Testis (tissue), 3 donors: ENCODE measurements around the gene PXMP4. TPM values are rescaled to one million over a fixed set of nuclear protein-coding genes. Genes with fewer than 3 reads are reported as not detected.

Experiments
- DNase-seq: peaks from one replicate; pipeline ENCODE4 v3.0.0-alpha.2; 2019
- H3K27ac ChIP-seq, 2 donors: fragments of 200-600 bp; sonication (generic); one replicate each; pipeline ENCODE4 v1.5.1; 2019
- H3K27me3 ChIP-seq: fragments of 200-600 bp; sonication (generic); one replicate; pipeline ENCODE4 v1.5.1; 2019
- H3K36me3 ChIP-seq: fragments of 200-600 bp; sonication (generic); one replicate; pipeline ENCODE4 v1.5.1; 2017; ENCODE audit warnings: low read depth; ENCODE audit errors: missing control alignments
- H3K4me1 ChIP-seq: fragments of 200-600 bp; sonication (generic); one replicate; pipeline ENCODE4 v1.5.1; 2019
- H3K4me3 ChIP-seq, 2 donors: fragments of 200-600 bp; sonication (generic); one replicate each; pipeline ENCODE4 v1.5.1; 2017 to 2019
- H3K9me3 ChIP-seq: fragments of 200-600 bp; sonication (generic); one replicate; pipeline ENCODE4 v1.5.1; 2017
- CTCF ChIP-seq, 3 experiments: fragments of 450-650 bp in 2 of 3; fragments of 200-600 bp in 1 of 3; sonication (generic) in 1 of 3; IDR thresholded peaks; one replicate each; pipeline ENCODE4 v1.5.1; 2016 to 2019; ENCODE audit warnings: antibody characterized with exemption in 3 of 3, mild to moderate bottlenecking in 2 of 3, moderate library complexity in 1 of 3
- POLR2A ChIP-seq: fragments of 450-650 bp; IDR thresholded peaks from one replicate; pipeline ENCODE4 v1.6.1; 2017; ENCODE audit warnings: antibody characterized with exemption, mild to moderate bottlenecking, moderate library complexity
- WGBS, 2 donors: methylation state at CpG; one replicate each; pipeline ENCODE4 v1.1.5; 2018; 5-methylcytosine and 5-hydroxymethylcytosine counted together
- intact Hi-C: fragments of 100-400 bp; cut with DNase I; formaldehyde crosslinking; loops from one replicate; pipeline ENCODE4 v1.15.1; 2023; ENCODE audit warnings: low total_unique reads
- polyA plus RNA-seq: library from polyadenylated mRNA; stranded (reverse); fragments of 350-450 nt; fragmentation: Illumina TruSeq; extraction: RNeasy Lipid Tissue Mini Kit (QIAGEN cat#74804); gene quantifications from one replicate; pipeline ENCODE4 v1.2.3, GENCODE V29; 2014; ENCODE audit warnings: low read depth, low replicate concordance; ENCODE audit not compliant: insufficient read depth
- total RNA-seq, 2 donors: library from RNA; depleted of rRNA; stranded (reverse); fragments of >200 nt; gene quantifications; one replicate each; pipeline ENCODE4 v1.2.3, GENCODE V29; 2016

Gene PXMP4
- total and polyA plus RNA-seq, 3 donors from 2014 or later, result 4.6 to 6.8 (median 5.1) TPM

DNA sequence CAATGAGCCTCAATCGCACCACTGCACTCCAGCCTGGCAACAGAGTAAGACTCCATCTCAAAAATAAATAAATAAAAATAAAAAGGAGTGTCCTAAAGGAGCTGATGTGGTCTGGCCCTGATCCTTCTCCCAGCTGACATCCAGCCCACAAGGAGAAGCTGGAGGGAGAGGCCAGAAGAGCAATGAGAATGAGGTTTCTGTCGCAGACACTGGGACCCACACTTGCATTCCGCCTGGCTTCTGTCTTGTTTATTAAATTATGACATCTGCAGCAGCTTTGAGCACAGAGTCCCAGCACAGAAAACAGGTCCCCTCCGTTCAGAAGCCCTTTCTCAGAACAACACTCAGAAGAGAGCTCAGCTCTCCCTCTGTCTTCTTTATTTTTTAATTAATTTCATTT, 23.7 kb downstream of the PXMP4 start:
- 81 to 87% methylated on average over 4 of the region's 4 CpGs for WGBS, 2 donors
- Histone ChIP-seq H3K4me3 (no peak overlapping the region), H3K9me3 (no peaks in the 10 kb centered on the region), H3K36me3 (no peaks in the 10 kb centered on the region), H3K27ac (no peak overlapping the region), H3K4me1 (peaks cover 8% of the 10 kb centered on the region), H3K27me3 (no peaks in the 10 kb centered on the region)
- TF ChIP-seq CTCF (IDR thresholded peaks at IDR 0.05) (no peak), POLR2A (no peak)
- DNase-seq, result no peak
- intact Hi-C loops, result no loop called here

GRCh38 chr20:33694639-33695012, 25.5 kb downstream of the PXMP4 start:
- H3K4me1 ChIP-seq, result peaks cover 8% of the 10 kb centered on the region
- H3K27ac ChIP-seq, result no peak overlapping the region
- no peak overlapping the region for H3K4me3 ChIP-seq
- TF ChIP-seq CTCF (IDR thresholded peaks at IDR 0.05), result no peak
- TF ChIP-seq POLR2A, result no peak
- intact Hi-C loops, result no loop called here
- WGBS, 2 donors, result 79 to 88% methylated on average over 6 of the region's 6 CpGs
- no peak for DNase-seq
- no peaks in the 10 kb centered on the region for H3K9me3 ChIP-seq
- no peaks in the 10 kb centered on the region for H3K27me3 ChIP-seq
- no peaks in the 10 kb centered on the region for H3K36me3 ChIP-seq

DNA sequence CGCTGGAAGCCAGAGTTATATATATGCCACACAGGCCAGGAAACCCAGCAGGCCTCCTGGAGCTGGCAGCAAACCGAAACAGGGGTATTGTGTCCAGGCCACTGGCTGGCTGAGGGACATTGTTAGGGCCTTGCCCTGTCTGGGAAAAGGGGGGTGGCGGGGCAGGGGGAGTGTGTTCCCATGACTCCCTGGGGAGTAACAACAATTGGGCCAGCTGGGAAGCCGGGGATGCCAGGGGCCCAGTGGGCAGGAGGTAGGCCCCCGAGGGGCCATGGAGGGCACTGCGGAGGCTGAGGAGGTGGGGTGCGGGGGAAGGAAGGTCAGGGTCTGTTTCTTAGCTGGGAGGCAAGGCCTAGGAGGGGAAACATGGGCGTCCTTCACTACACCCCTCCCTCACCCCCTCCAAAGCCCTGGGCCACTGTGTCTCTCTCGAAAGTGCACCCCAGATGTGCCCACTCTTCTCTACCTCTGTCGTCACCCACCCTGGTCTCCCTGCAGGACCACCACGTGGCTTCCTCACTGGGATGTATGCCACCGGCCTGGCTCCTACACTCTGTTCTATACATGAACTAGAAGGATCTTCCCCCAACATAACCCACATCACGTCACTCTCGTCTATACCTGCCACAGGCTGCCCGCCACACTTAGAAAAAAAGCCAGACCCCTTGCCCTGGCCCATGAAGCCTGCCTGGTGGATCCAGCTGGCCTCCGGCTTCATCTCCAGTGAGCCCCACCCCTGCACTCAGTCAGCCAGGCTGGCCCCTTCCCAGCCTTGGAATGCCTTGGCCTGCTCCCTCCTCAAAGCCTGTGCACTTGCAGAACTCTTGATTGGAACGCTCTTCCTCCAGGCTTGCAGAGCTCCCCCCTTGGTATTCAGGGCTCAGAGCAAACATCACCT, 26.1 kb downstream of the PXMP4 start:
- Histone ChIP-seq H3K36me3 (no peaks in the 10 kb centered on the region), H3K27me3 (no peaks in the 10 kb centered on the region), H3K4me1 (peaks cover 8% of the 10 kb centered on the region), H3K27ac (peak overlapping the region in 1 of 2 donors; percentile 56), H3K9me3 (no peaks in the 10 kb centered on the region), H3K4me3 (no peak overlapping the region)
- no peak for TF ChIP-seq CTCF (IDR thresholded peaks at IDR 0.05)
- TF ChIP-seq POLR2A, result no peak
- peak; percentile 74 for DNase-seq
- 64 to 65% methylated on average over 17 of the region's 17 CpGs for WGBS, 2 donors
- intact Hi-C loops, result no loop called here

DNA sequence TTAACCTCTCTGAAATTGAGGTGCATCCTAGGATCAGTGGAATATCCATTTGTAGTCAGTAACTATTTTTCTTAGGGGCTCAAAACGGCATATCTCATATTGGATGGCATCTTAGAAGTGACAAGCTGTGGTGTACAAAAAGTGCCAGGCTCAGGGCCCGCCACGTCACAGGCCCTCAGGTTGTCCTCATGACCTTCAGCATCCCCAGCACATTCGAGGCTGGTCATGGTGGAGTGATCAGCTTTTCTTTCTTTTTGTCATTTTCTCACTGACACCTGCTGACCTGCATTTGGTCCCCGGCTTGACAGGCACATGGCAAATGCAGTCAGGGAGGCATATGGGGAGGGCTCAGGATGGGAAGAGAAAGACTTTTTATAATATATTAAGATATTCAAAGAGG, 26.8 kb downstream of the PXMP4 start:
- H3K36me3 ChIP-seq, result no peaks in the 10 kb centered on the region
- H3K4me1 ChIP-seq, result peaks cover 8% of the 10 kb centered on the region
- no peak for DNase-seq
- TF ChIP-seq POLR2A (no peak), CTCF (IDR thresholded peaks at IDR 0.05) (no peak)
- no peak overlapping the region for H3K4me3 ChIP-seq
- intact Hi-C loops, result no loop called here
- no peaks in the 10 kb centered on the region for H3K9me3 ChIP-seq
- H3K27me3 ChIP-seq, result no peaks in the 10 kb centered on the region
- 73 to 74% methylated on average over 5 of the region's 5 CpGs for WGBS, 2 donors
- H3K27ac ChIP-seq, result peak overlapping the region in 1 of 2 donors; percentile 56

GRCh38 chr20:33689973-33690372, 30.1 kb downstream of the PXMP4 start:
- H3K9me3 ChIP-seq, result no peaks in the 10 kb centered on the region
- peaks cover 13% of the 10 kb centered on the region for H3K4me1 ChIP-seq
- H3K4me3 ChIP-seq, result no peak overlapping the region
- H3K27me3 ChIP-seq, result no peaks in the 10 kb centered on the region
- H3K27ac ChIP-seq, result no peak overlapping the region
- no peaks in the 10 kb centered on the region for H3K36me3 ChIP-seq
- TF ChIP-seq CTCF (IDR thresholded peaks at IDR 0.05) (no peak), POLR2A (no peak)
- intact Hi-C loops, result no loop called here
- DNase-seq, result no peak
- WGBS, 2 donors, result 33 to 63% methylated on average over 4 of the region's 4 CpGs
